ENCODE results near the gene DVL2.

DVL2 gene

GRCh38 chr17:7177191-7177953 lies 56.9 kb downstream of the DVL2 start:
- no peak for TF ChIP-seq SPI1 (IDR thresholded peaks at IDR 0.05; ENCODE audit: low read depth, low read length)
- TF ChIP-seq POLR2A (IDR thresholded peaks at IDR 0.05; ENCODE audit: low read depth, low read length), result no peak
- no peak for TF ChIP-seq POLR2AphosphoS5 (IDR thresholded peaks at IDR 0.05; ENCODE audit: low read depth, low read length)
- no peak for TF ChIP-seq POU2F2 (IDR thresholded peaks at IDR 0.05; ENCODE audit: low read depth, low read length)
- no peak for TF ChIP-seq TAF1 (IDR thresholded peaks at IDR 0.05; ENCODE audit: low read depth, low read length)
- no peak for TF ChIP-seq PAX5 (IDR thresholded peaks at IDR 0.05; ENCODE audit: insufficient read depth, low read length, severe bottlenecking)
- peak; percentile 88 for DNase-seq (ENCODE audit: insufficient read length, low spot score)
- peak; percentile 51 for FAIRE-seq

GRCh38 chr17:7176841-7177190 lies 57.5 kb downstream of the DVL2 start:
- TF ChIP-seq POU2F2 (IDR thresholded peaks at IDR 0.05; ENCODE audit: low read depth, low read length) (no peak), PAX5 (IDR thresholded peaks at IDR 0.05; ENCODE audit: insufficient read depth, low read length, severe bottlenecking) (no peak), TAF1 (IDR thresholded peaks at IDR 0.05; ENCODE audit: low read depth, low read length) (no peak), SPI1 (IDR thresholded peaks at IDR 0.05; ENCODE audit: low read depth, low read length) (no peak)
- DNase-seq (ENCODE audit: insufficient read length, low spot score), result no peak

GRCh38 chr17:7176107-7176840 lies 58.0 kb downstream of the DVL2 start:
- no peak for FAIRE-seq
- TF ChIP-seq POLR2AphosphoS5 (IDR thresholded peaks at IDR 0.05; ENCODE audit: low read depth, low read length) (no peak), POU2F2 (IDR thresholded peaks at IDR 0.05; ENCODE audit: low read depth, low read length) (no peak), TAF1 (IDR thresholded peaks at IDR 0.05; ENCODE audit: low read depth, low read length) (no peak), POLR2A (IDR thresholded peaks at IDR 0.05; ENCODE audit: low read depth, low read length) (no peak), PAX5 (IDR thresholded peaks at IDR 0.05; ENCODE audit: insufficient read depth, low read length, severe bottlenecking) (no peak), SPI1 (IDR thresholded peaks at IDR 0.05; ENCODE audit: low read depth, low read length) (no peak)
- DNase-seq (ENCODE audit: insufficient read length, low spot score), result no peak

More at GRCh38 chr17:7176841-7177190, 57.5 kb downstream of the DVL2 start:
- FAIRE-seq, result no peak
